Stimulated activated CD8-positive, alpha-beta memory T cell treated with anti-CD3 and anti-CD28 coated beads, Interleukin-15, amount 100 ng/mL, for 1 hour (primary cell): Measurements from ENCODE around the gene MAP1LC3A.

Experiments used
- DNase-seq: peaks from one replicate; pipeline ENCODE4 v3.0.0-alpha.2; 2020; ENCODE audit warnings: low read depth

The MAP1LC3A gene

GRCh38 chr20:34577061-34577460, 18.5 kb downstream of the MAP1LC3A start:
- no peak for DNase-seq

GRCh38 chr20:34578025-34578424, 19.5 kb downstream of the MAP1LC3A start:
- DNase-seq = no peak

GRCh38 chr20:34578521-34578920, 20.0 kb downstream of the MAP1LC3A start:
- DNase-seq = no peak

- DNase-seq = no peak
Measured at GRCh38 chr20:34579191-34579978, 20.9 kb downstream of the MAP1LC3A start.

GRCh38 chr20:34579979-34580940, 21.7 kb downstream of the MAP1LC3A start:
- DNase-seq = no peak

DNA sequence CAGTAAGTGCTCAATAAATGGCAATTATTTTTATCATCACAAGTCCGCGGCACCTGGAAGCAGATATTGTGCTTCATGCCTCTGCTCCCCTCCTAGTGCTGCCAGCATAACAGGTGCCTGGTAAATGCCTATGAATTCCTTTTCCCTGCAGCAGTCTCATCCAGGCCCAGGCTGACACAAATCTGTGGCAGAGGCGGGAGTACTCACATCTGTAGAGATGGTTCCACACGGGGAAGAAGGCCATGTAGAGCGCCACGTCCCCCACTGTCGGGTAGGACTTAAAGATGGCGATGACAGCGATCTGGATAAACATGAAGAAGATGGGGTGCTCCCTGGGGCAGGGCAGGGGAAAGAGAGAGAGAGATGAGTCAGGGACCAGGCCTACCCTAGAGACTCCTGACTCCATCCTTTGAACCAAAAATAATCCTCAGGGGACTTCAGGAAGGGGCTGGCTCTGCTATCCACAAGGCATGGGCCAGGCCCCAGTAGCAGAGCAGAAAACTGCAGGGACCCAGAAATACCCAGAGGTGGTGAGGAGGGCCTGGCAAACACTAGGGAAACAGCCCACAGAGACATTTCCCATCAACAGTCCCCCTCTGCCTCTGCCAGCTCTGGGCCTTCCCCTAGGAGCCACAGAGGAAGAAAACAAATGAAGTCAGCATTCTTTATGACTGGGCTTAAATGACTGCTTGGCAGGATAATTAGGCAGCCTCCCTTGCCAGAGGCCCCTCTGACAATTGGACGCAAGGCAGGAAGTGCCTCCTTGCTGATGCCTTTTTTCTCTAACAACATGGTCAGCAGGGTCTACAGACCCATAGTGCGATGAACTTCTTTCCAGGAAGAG, 23.0 kb downstream of the MAP1LC3A start:
- DNase-seq = no peak

GRCh38 chr20:34582221-34582620, 23.7 kb downstream of the MAP1LC3A start:
- DNase-seq = no peak

GRCh38 chr20:34582911-34583310, 24.4 kb downstream of the MAP1LC3A start:
- no peak for DNase-seq

- DNase-seq = no peak
Measured at GRCh38 chr20:34583544-34583943, 25.0 kb downstream of the MAP1LC3A start.

DNA sequence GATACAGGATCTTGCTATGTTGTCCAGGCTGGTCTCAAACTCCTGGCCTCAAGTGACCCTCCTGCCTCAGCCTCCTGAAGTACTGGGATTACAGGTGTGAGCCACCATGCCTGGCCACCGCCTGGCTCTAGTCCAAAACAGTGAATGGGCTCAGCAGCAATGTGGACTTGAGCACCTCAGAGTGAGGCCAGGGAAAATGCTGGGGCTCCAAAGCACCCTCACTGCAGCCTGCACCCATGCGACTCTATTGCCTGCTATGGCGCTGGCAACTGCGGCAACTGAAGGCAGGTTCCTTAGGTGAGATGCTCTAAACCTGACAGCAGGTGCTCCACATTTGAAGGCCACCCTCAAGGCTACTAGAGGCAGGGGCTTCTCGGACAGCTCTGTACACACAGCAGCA, 26.5 kb downstream of the MAP1LC3A start:
- DNase-seq = no peak

GRCh38 chr20:34586488-34587163, 28.1 kb downstream of the MAP1LC3A start:
- no peak for DNase-seq

DNA sequence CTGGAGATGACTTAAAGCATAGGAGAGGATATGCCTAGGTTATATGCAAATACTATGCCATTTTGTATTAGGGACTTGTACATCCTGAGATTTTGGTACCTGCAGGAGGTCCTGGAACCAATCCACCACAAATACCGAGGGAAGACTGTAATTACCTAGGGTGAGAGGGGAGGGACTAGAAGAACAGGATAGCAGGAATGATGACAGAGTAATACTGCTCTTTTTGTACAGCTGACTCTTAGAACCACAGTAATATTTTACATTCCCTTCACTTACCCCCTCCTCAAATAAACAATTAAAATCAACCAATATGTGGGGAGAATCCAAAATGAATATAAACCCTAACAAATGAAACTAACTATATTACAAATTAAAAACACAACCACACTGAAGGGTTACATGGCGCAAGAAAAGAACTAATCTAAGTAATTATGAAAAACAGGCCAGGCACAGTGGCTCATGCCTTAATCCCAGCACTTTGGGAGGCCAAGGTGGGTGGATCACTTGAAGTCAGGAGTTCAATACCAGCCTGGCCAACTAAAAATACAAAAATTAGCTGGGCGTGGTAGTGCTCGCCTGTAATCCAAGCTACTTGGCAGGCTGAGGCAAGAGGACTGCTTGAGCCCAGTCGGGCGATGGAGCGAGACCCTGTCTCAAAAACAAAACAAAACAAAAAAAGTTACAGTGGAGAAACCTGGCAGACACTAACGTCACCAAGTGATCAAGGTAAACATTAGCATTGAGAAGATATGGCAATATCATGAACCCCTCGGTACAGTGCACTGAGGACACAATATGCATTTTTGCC, 37.1 kb downstream of the MAP1LC3A start:
- no peak for DNase-seq

DNA sequence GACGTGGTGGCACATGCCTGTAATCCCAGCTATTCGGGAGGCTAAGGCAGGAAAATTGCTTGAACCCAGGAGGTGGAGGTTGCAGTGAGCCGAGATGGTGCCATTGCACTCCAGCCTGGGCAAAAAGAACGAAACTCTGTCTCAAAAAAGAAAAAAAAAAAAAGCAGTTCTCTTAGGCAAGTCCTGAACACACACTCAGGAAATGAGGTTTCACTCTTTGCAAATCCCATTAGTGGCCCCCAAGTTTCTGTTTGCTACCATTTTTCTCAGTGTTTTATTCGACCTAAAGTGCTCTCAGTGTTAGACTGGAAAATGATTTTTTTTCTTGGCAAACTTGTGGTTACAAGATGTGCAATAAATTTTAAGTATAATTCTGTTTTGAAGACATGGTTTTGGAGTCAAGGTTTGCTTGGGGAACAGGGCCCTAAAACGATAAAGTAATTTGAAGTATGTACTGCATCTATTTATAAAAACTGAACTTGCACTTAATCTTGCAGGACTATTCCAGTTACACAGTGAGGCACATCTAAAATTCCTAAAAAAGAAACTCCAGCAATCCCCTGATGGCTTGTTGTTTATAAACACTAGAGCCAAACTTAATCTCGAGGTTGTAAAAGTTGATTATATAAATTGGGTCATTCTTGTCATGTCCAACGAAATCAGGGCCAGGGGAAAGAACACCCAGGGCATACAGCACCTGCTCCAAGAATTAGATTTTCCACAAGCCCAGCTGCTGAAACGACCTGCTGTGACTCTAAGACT, 42.6 kb downstream of the MAP1LC3A start:
- DNase-seq = no peak

DNA sequence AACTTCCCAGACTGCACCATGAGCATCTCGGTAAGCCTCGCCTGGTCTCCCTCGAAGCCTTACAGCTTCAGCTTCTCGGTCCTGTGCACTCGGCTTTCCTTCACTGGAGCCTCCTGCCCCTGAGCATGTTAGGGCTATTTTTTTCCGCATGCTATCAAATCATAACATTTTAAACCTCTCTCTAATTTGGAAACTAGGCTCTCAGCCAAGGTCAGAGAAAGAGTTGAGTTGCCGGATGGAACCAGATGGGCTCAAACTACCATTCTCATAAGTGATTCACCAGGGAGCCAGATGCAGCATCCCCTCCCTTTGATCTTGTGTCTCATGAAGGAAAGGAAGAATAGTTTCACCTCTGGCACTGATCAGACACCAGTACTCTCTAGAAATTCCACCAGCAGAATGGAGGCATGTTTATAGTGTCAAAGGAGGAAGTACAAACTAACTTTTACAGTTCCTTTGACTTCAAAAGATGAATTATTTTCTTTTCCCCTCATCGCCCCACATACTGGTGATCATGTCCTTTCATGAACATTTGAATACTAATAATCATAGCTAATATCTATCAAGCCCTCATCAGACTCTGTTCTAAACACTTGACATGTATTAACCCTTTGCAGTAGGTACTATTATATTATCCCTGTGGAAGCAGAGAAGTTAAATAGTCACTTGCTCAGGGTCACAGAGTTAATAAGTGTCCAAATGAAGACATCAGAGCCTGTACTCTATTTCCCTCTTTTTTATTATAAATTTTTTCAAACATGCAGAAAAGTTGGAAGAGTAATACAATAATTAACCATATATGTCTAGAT, 46.7 kb downstream of the MAP1LC3A start:
- no peak for DNase-seq

GRCh38 chr20:34607066-34607465, 48.5 kb downstream of the MAP1LC3A start:
- no peak for DNase-seq
